Measurements from ENCODE around the gene AKR1C8. TPM values are rescaled to one million over a fixed set of nuclear protein-coding genes. Genes with fewer than 3 reads are reported as not detected.

AKR1C8 gene
- total and polyA plus RNA-seq, 9 of the 15 experiments (the other 6 are each of a cell fraction or from before 2014, with no cell fraction given) = 0.03 to 0.29 (median 0.08) TPM

- in situ Hi-C loops (cut with MboI) (no loop called here), intact Hi-C loops (cut with micrococcal nuclease) (no loop called here)
- Histone ChIP-seq H3K27me3 (ENCODE audit: control insufficient read depth in 2 of 2, insufficient read depth in 2 of 2, low read length in 2 of 2) (no peaks in the 10 kb centered on the region), H3K9me1 (ENCODE audit: control insufficient read depth, insufficient read depth, low read length) (no peaks in the 10 kb centered on the region), H3K79me2 (ENCODE audit: control insufficient read depth, insufficient read depth, low read length) (no peaks in the 10 kb centered on the region), H4K20me1 (replicated peaks; ENCODE audit: control insufficient read depth, insufficient read depth, low read length) (no peaks in the 10 kb centered on the region), H3K4me3 (no peak overlapping the region), H3K27ac (ENCODE audit: extremely low read depth, low read depth, low read length) (no peak overlapping the region), H2AFZ (ENCODE audit: low read depth, low read length) (no peak overlapping the region), H3K9me3 (replicated peaks; ENCODE audit: control insufficient read depth, insufficient read depth, low read depth, low read length) (peaks cover 10% of the 10 kb centered on the region; the same call in 1 of the 2 replicates), H3K4me1 (replicated peaks in 1 of 2; ENCODE audit: control insufficient read depth in 2 of 2, insufficient read depth in 2 of 2, low read length in 2 of 2) (no peaks in the 10 kb centered on the region), H3K9ac (ENCODE audit: insufficient read depth in 1 of 2, low read depth in 2 of 2, low read length in 2 of 2) (no peak overlapping the region), H3K36me3 (ENCODE audit: control insufficient read depth, insufficient read depth, low read length) (no peaks in the 10 kb centered on the region), H3K4me2 (ENCODE audit: insufficient read depth, low read length) (no peak overlapping the region)
- WGBS (ENCODE audit: insufficient coverage, low coverage, missing lambda C conversion rate) = 10% methylated on average over 5 of the region's 5 CpGs
- FAIRE-seq (no peak), ATAC-seq (no peak), DNase-seq (ENCODE audit: extremely low read depth in 1 of 4, low spot score in 3 of 4) (no peak)
- CTCF ChIA-PET (ENCODE audit: low intra/inter-chr PET ratio) = interaction anchor here (0.5 kb wide), 1 partner anchor 1972 kb away, joined by 3 read pairs; no protein-coding TSS in a partner anchor
- TF ChIP-seq TAF15 (IDR thresholded peaks at IDR 0.05; ENCODE audit: low read depth, low read length) (no peak), PKNOX1 (IDR thresholded peaks at IDR 0.05) (no peak), IRF9 (tag; IDR thresholded peaks at IDR 0.05) (no peak), ILF3 (IDR thresholded peaks at IDR 0.05; ENCODE audit: borderline replicate concordance) (no peak), ZNF316 (IDR thresholded peaks at IDR 0.05) (no peak), NR4A1 (CRISPR knock-in tag; IDR thresholded peaks at IDR 0.05) (no peak), NR4A1 (tag; IDR thresholded peaks at IDR 0.05) (no peak), ZNF695 (CRISPR knock-in tag; IDR thresholded peaks at IDR 0.05) (no peak), SIN3A (IDR thresholded peaks at IDR 0.05; ENCODE audit: borderline replicate concordance in 2 of 2, control insufficient read depth in 1 of 2, low read depth in 2 of 2, low read length in 2 of 2) (no peak), CLOCK (CRISPR knock-in tag; IDR thresholded peaks at IDR 0.05; ENCODE audit: borderline replicate concordance) (no peak), GTF2A2 (tag; IDR thresholded peaks at IDR 0.05) (no peak), TAF9B (IDR thresholded peaks at IDR 0.05; ENCODE audit: partially characterized antibody) (no peak), COPS2 (conservative IDR thresholded peaks at IDR 0.05) (no peak), HDAC6 (IDR thresholded peaks at IDR 0.05; ENCODE audit: low read depth, low read length) (no peak), ZNF217 (CRISPR knock-in tag; IDR thresholded peaks at IDR 0.05) (no peak), ZNF165 (CRISPR knock-in tag; IDR thresholded peaks at IDR 0.05; ENCODE audit: borderline replicate concordance) (no peak), PURB (CRISPR knock-in tag; IDR thresholded peaks at IDR 0.05; ENCODE audit: low read depth) (no peak), ETV6 (IDR thresholded peaks at IDR 0.05; ENCODE audit: borderline replicate concordance in 1 of 2, low read depth in 2 of 2, low read length in 1 of 2) (no peak), ETV6 (CRISPR knock-in tag; IDR thresholded peaks at IDR 0.05; ENCODE audit: borderline replicate concordance) (no peak)
- POLR2A ChIA-PET = no interaction called here
- no TSS peak for BruUV-seq (replicated peaks)
Measured at GRCh38 chr10:5168897-5169420, 16.0 kb downstream of the AKR1C8 start.

Measured in K562 (cell line).